Adipocyte (in vitro differentiated cells): Measurements from ENCODE around the gene SGK1.
"Not testable (repeated sequence)": the region's sequence is repeated elsewhere in the genome, so short reads cannot be mapped to it uniquely, and the experiment has no call there.

Experiments used
- DNase-seq: peaks from one replicate; pipeline ENCODE4 v3.0.0-alpha.2; 2015; ENCODE audit warnings: low read depth
- H3K27me3 ChIP-seq: replicated peaks from 2 replicates; pipeline ENCODE4 v1.7.0; 2013; ENCODE audit warnings: mild to moderate bottlenecking, low read length, moderate library complexity; ENCODE audit not compliant: control insufficient read depth, insufficient read depth
- H3K36me3 ChIP-seq: 2 replicates; pipeline ENCODE4 v1.7.0; 2013; ENCODE audit warnings: low read length, mild to moderate bottlenecking, moderate library complexity; ENCODE audit not compliant: control insufficient read depth, insufficient read depth, severe bottlenecking
- H3K4me1 ChIP-seq: 2 replicates; pipeline ENCODE4 v1.7.0; 2013; ENCODE audit warnings: mild to moderate bottlenecking, low read length, moderate library complexity; ENCODE audit not compliant: control insufficient read depth, insufficient read depth
- H3K4me3 ChIP-seq: 2 replicates; pipeline ENCODE4 v1.7.0; 2013; ENCODE audit warnings: mild to moderate bottlenecking, low read length, moderate library complexity
- H3K9ac ChIP-seq: 2 replicates; pipeline ENCODE4 v1.7.0; 2013; ENCODE audit warnings: mild to moderate bottlenecking, low read length, moderate library complexity
- H3K9me3 ChIP-seq: 2 replicates; pipeline ENCODE4 v1.7.0; 2013; ENCODE audit warnings: mild to moderate bottlenecking, low read length, moderate library complexity; ENCODE audit not compliant: control insufficient read depth

SGK1 gene

GRCh38 chr6:134182528-134182927, 135.4 kb downstream of the SGK1 start:
- H3K36me3 ChIP-seq = no peaks in the 10 kb centered on the region
- H3K9ac ChIP-seq = no peak overlapping the region
- peaks cover 8% of the 10 kb centered on the region for H3K4me1 ChIP-seq
- no peaks in the 10 kb centered on the region for H3K9me3 ChIP-seq
- no peak for DNase-seq
- H3K4me3 ChIP-seq = no peak overlapping the region
- H3K27me3 ChIP-seq = no peaks in the 10 kb centered on the region

- not testable (repeated sequence) for H3K36me3 ChIP-seq, H3K9me3 ChIP-seq, H3K27me3 ChIP-seq, DNase-seq, H3K4me3 ChIP-seq, H3K9ac ChIP-seq
- H3K4me1 ChIP-seq = peaks cover 13% of the 10 kb centered on the region
These were observed 136.2 kb downstream of the SGK1 start for GRCh38 chr6:134181726-134182125.

- not testable (repeated sequence) for H3K36me3 ChIP-seq, H3K9me3 ChIP-seq, H3K9ac ChIP-seq, DNase-seq, H3K27me3 ChIP-seq, H3K4me3 ChIP-seq
- peaks cover 17% of the 10 kb centered on the region for H3K4me1 ChIP-seq
These were observed 136.7 kb downstream of the SGK1 start for GRCh38 chr6:134181251-134181650.

- H3K27me3 ChIP-seq, H3K36me3 ChIP-seq, H3K9me3 ChIP-seq, H3K4me3 ChIP-seq, H3K9ac ChIP-seq, DNase-seq: not testable (repeated sequence)
- peaks cover 22% of the 10 kb centered on the region for H3K4me1 ChIP-seq
These were observed 137.4 kb downstream of the SGK1 start for GRCh38 chr6:134180540-134180939.

GRCh38 chr6:134178161-134179044, 139.5 kb downstream of the SGK1 start:
- Histone ChIP-seq H3K9me3 (no peaks in the 10 kb centered on the region), H3K9ac (peak overlapping the region; percentile 79), H3K36me3 (peaks cover 2% of the 10 kb centered on the region), H3K4me3 (peak overlapping the region; percentile 79), H3K4me1 (peaks cover 26% of the 10 kb centered on the region), H3K27me3 (no peaks in the 10 kb centered on the region)
- peak; percentile 97 for DNase-seq

- DNase-seq = peak; percentile 88
- Histone ChIP-seq H3K9ac (peak overlapping the region; percentile 79), H3K4me1 (peaks cover 32% of the 10 kb centered on the region), H3K4me3 (peak overlapping the region; percentile 79), H3K27me3 (no peaks in the 10 kb centered on the region), H3K36me3 (peaks cover 8% of the 10 kb centered on the region), H3K9me3 (no peaks in the 10 kb centered on the region)
These were observed 140.2 kb downstream of the SGK1 start for GRCh38 chr6:134177753-134178160.

- H3K4me1 ChIP-seq = peaks cover 37% of the 10 kb centered on the region
- peaks cover 13% of the 10 kb centered on the region for H3K36me3 ChIP-seq
- peak overlapping the region; percentile 79 for H3K4me3 ChIP-seq
- no peaks in the 10 kb centered on the region for H3K9me3 ChIP-seq
- H3K27me3 ChIP-seq = no peaks in the 10 kb centered on the region
- H3K9ac ChIP-seq = no peak overlapping the region
- no peak for DNase-seq
These were observed 140.7 kb downstream of the SGK1 start for GRCh38 chr6:134177236-134177635.

- peaks cover 21% of the 10 kb centered on the region for H3K36me3 ChIP-seq
- peaks cover 37% of the 10 kb centered on the region for H3K4me1 ChIP-seq
- no peaks in the 10 kb centered on the region for H3K27me3 ChIP-seq
- peak; percentile 40 for DNase-seq
- H3K9ac ChIP-seq = peak overlapping the region; percentile 89
- H3K4me3 ChIP-seq = peak overlapping the region; percentile 94
- no peaks in the 10 kb centered on the region for H3K9me3 ChIP-seq
These were observed 141.5 kb downstream of the SGK1 start for GRCh38 chr6:134176264-134176975.

- Histone ChIP-seq H3K9ac (peak overlapping the region; percentile 89), H3K36me3 (peaks cover 29% of the 10 kb centered on the region), H3K4me1 (peaks cover 37% of the 10 kb centered on the region), H3K9me3 (no peaks in the 10 kb centered on the region), H3K27me3 (no peaks in the 10 kb centered on the region), H3K4me3 (peak overlapping the region; percentile 94)
- DNase-seq = peak; percentile 84
These were observed 142.2 kb downstream of the SGK1 start for GRCh38 chr6:134175532-134176263.

- Histone ChIP-seq H3K4me3 (peak overlapping the region; percentile 94), H3K9me3 (no peaks in the 10 kb centered on the region), H3K9ac (peak overlapping the region; percentile 89), H3K27me3 (no peaks in the 10 kb centered on the region), H3K4me1 (peaks cover 37% of the 10 kb centered on the region), H3K36me3 (peaks cover 37% of the 10 kb centered on the region)
- DNase-seq = peak; percentile 97
These were observed 143.0 kb downstream of the SGK1 start for GRCh38 chr6:134174672-134175531.
